ENCODE results near the gene KIAA1614. TPM values are rescaled to one million over a fixed set of nuclear protein-coding genes. Genes with fewer than 3 reads are reported as not detected.
A peak's percentile ranks its signal among the peaks of the same experiment; 100 is the strongest.

Gene KIAA1614
- total RNA-seq, 1 donor from 2014 or later = 2.6 TPM

DNA sequence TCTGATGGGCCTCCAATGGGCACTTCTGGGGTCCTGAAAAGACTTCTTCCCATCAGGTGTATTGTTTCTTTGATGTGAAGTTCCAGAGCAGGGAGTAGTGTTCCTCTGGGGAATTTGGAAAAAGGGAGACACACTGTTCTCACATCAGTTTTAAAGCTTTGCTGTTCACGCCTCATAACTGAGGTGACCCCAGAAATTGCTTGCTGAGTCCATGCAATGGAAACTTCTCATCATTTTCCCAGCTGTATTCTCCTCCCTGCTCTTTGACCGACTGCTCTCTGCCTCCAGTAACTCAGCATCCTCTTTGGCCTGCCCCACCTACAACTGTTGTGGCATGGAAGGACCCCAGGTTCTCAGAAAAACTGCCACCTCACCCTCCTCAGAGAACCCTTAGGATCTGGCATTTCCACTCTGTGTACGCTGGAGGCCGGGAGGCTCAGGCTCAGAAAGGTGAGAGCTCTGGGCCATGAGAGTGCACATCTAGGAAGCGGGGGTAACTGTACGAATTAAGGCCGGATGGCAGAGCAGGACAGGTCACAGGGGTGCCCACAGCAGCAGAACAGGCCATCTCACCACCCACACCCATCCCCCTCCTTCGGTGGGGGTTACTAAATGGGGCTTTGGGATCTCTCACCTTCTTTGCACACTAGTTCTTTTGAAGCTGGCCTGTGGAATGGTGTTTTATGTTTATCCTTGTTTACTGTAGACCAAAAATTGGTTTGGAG lies 58.7 kb downstream of the KIAA1614 start:
- Mint-ChIP-seq H3K4me3 (ENCODE audit: unreplicated experiment) (no peak overlapping the region), H3K27me3 (ENCODE audit: unreplicated experiment) (peaks cover 7% of the 10 kb centered on the region), H3K36me3 (ENCODE audit: low read depth, unreplicated experiment) (peaks cover 45% of the 10 kb centered on the region), H3K4me1 (ENCODE audit: unreplicated experiment) (peaks cover 43% of the 10 kb centered on the region), H3K27ac (ENCODE audit: unreplicated experiment) (peak overlapping the region; percentile 61), H3K9me3 (ENCODE audit: unreplicated experiment) (no peaks in the 10 kb centered on the region)
- TF ChIP-seq, protein P1, sequence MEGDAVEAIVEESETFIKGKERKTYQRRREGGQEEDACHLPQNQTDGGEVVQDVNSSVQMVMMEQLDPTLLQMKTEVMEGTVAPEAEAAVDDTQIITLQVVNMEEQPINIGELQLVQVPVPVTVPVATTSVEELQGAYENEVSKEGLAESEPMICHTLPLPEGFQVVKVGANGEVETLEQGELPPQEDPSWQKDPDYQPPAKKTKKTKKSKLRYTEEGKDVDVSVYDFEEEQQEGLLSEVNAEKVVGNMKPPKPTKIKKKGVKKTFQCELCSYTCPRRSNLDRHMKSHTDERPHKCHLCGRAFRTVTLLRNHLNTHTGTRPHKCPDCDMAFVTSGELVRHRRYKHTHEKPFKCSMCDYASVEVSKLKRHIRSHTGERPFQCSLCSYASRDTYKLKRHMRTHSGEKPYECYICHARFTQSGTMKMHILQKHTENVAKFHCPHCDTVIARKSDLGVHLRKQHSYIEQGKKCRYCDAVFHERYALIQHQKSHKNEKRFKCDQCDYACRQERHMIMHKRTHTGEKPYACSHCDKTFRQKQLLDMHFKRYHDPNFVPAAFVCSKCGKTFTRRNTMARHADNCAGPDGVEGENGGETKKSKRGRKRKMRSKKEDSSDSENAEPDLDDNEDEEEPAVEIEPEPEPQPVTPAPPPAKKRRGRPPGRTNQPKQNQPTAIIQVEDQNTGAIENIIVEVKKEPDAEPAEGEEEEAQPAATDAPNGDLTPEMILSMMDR (IDR thresholded peaks at IDR 0.05; ENCODE audit: unreplicated experiment) = no peak
- DNase-seq (ENCODE audit: low spot score) = no peak

DNA sequence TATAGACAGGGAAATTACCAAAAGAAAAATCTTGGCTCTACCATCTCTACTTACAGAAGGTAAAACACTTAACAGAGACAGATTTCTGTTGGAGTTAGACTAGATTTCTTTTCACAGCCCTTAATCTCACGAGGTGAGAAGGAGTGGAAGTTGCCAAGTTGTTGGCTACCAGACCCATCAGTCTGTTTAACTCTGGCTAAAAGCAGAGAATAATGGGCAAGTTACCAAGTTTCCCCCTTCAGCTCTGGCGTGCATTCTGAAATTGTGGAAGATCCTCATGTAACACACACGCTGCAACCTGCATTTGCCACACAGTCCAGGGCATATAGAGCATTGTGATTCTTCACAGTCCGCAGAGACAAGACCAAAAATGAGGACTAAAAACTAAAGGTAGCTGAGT lies 60.7 kb downstream of the KIAA1614 start:
- DNase-seq (ENCODE audit: low spot score) = no peak
- Mint-ChIP-seq H3K27me3 (ENCODE audit: unreplicated experiment) (peaks cover 6% of the 10 kb centered on the region), H3K4me1 (ENCODE audit: unreplicated experiment) (peaks cover 35% of the 10 kb centered on the region), H3K36me3 (ENCODE audit: low read depth, unreplicated experiment) (peaks cover 43% of the 10 kb centered on the region), H3K4me3 (ENCODE audit: unreplicated experiment) (no peak overlapping the region), H3K27ac (ENCODE audit: unreplicated experiment) (no peak overlapping the region), H3K9me3 (ENCODE audit: unreplicated experiment) (no peaks in the 10 kb centered on the region)
- TF ChIP-seq, protein P1 (IDR thresholded peaks at IDR 0.05; ENCODE audit: unreplicated experiment) = no peak

DNA sequence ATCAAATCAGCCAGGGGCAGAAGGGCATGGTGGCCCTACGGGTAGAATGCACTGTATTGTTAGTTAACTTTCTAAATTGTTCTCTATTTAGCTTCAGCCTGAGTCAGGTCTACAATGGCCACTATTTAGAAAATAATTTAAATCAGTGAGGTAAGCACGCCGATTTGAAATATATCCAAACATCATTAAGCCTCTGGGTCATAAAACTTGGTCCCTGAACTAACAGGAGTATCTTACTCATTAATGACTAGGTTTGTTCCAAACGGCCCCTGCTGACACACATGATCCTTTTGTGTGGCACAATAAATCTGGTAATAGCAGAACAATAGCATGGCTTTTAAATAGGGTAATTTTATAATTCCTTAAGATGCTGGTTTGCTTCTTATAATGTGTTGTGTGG lies 61.5 kb downstream of the KIAA1614 start:
- H3K27me3 Mint-ChIP-seq (ENCODE audit: unreplicated experiment) = peaks cover 6% of the 10 kb centered on the region
- no peak overlapping the region for H3K4me3 Mint-ChIP-seq (ENCODE audit: unreplicated experiment)
- no peaks in the 10 kb centered on the region for H3K9me3 Mint-ChIP-seq (ENCODE audit: unreplicated experiment)
- peaks cover 30% of the 10 kb centered on the region for H3K4me1 Mint-ChIP-seq (ENCODE audit: unreplicated experiment)
- TF ChIP-seq, protein P1 (IDR thresholded peaks at IDR 0.05; ENCODE audit: unreplicated experiment) = no peak
- H3K36me3 Mint-ChIP-seq (ENCODE audit: low read depth, unreplicated experiment) = peaks cover 40% of the 10 kb centered on the region
- DNase-seq (ENCODE audit: low spot score) = no peak
- no peak overlapping the region for H3K27ac Mint-ChIP-seq (ENCODE audit: unreplicated experiment)

DNA sequence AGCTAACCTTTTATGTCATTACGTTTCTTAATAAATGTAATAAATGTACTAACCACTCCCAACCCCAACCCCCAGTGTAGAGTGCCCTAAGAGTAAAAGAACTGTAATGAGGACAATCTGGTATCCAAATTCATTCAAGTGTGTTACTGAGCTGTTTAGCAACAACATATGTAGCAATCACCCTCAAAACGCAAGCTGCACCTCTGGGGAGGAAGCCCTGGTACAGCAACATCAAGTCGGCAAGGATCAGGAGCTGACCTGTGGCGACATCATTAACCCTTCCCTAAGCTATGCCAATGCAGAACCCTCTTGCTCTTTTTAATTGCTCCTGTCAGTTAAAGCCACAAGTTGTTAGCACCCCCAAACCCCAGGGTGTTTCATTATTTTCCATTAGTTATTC lies 62.9 kb downstream of the KIAA1614 start:
- TF ChIP-seq, protein P1 (IDR thresholded peaks at IDR 0.05; ENCODE audit: unreplicated experiment) = no peak
- peaks cover 6% of the 10 kb centered on the region for H3K27me3 Mint-ChIP-seq (ENCODE audit: unreplicated experiment)
- no peaks in the 10 kb centered on the region for H3K9me3 Mint-ChIP-seq (ENCODE audit: unreplicated experiment)
- H3K4me3 Mint-ChIP-seq (ENCODE audit: unreplicated experiment) = no peak overlapping the region
- peaks cover 17% of the 10 kb centered on the region for H3K4me1 Mint-ChIP-seq (ENCODE audit: unreplicated experiment)
- no peak overlapping the region for H3K27ac Mint-ChIP-seq (ENCODE audit: unreplicated experiment)
- peaks cover 32% of the 10 kb centered on the region for H3K36me3 Mint-ChIP-seq (ENCODE audit: low read depth, unreplicated experiment)
- DNase-seq (ENCODE audit: low spot score) = no peak

DNA sequence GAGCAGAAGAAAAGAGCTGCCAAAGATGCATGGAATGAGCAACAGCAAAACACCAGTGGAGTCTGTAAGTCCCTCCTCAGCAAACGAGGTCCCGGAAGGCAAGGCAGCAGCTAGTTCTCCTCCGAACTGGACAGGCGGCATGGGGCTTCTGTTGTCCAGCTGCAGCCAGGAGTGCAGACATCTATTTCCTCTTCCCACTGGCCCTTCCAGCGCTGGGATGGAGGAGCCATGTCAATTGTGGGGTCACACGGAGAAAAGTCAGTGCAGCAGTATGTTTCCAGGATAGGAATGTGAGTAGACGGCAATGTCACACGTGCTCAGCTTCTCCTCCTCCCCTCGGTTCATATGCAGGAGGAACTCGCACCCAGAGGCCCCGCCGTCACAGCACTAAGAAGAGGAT lies 63.5 kb downstream of the KIAA1614 start:
- peaks cover 11% of the 10 kb centered on the region for H3K4me1 Mint-ChIP-seq (ENCODE audit: unreplicated experiment)
- no peaks in the 10 kb centered on the region for H3K9me3 Mint-ChIP-seq (ENCODE audit: unreplicated experiment)
- DNase-seq (ENCODE audit: low spot score) = no peak
- peaks cover 6% of the 10 kb centered on the region for H3K27me3 Mint-ChIP-seq (ENCODE audit: unreplicated experiment)
- H3K36me3 Mint-ChIP-seq (ENCODE audit: low read depth, unreplicated experiment) = peaks cover 26% of the 10 kb centered on the region
- H3K27ac Mint-ChIP-seq (ENCODE audit: unreplicated experiment) = no peak overlapping the region
- TF ChIP-seq, protein P1 (IDR thresholded peaks at IDR 0.05; ENCODE audit: unreplicated experiment) = no peak
- peak overlapping the region; percentile 11 for H3K4me3 Mint-ChIP-seq (ENCODE audit: unreplicated experiment)
